NCI-H748 (cell line): Measurements from ENCODE around the gene NFX1.
A peak's percentile ranks its signal among the peaks of the same experiment; 100 is the strongest.

Source experiments
- DNase-seq: peaks from one replicate; lab custom pipeline; 2025; ENCODE audit not compliant: unreplicated experiment; lab: John Stamatoyannopoulos, UW

NFX1 gene

GRCh38 chr9:33290247-33291030 lies at the start of gene NFX1:
Gene NFX1, plus strand, starts transcription at chr9:33290516. Its CDS starts 57 bp downstream, at chr9:33290573.
- DNase-seq, result peak; percentile 98

- no peak for DNase-seq
Observed at GRCh38 chr9:33241298-33241697, 49.0 kb upstream of the NFX1 start.

GRCh38 chr9:33242609-33243134 lies 47.6 kb upstream of the NFX1 start:
- no peak for DNase-seq

- no peak for DNase-seq
Observed at GRCh38 chr9:33244137-33244784, 46.1 kb upstream of the NFX1 start.

GRCh38 chr9:33245341-33245740 lies 45.0 kb upstream of the NFX1 start:
- DNase-seq, result no peak

GRCh38 chr9:33246269-33246860 lies 44.0 kb upstream of the NFX1 start:
- DNase-seq, result no peak

- DNase-seq, result no peak
Observed at GRCh38 chr9:33248606-33249005, 41.7 kb upstream of the NFX1 start.

- DNase-seq, result no peak
Observed at GRCh38 chr9:33249087-33249658, 41.1 kb upstream of the NFX1 start.

- no peak for DNase-seq
Observed at GRCh38 chr9:33249983-33250382, 40.3 kb upstream of the NFX1 start.

- no peak for DNase-seq
Observed at GRCh38 chr9:33250458-33250995, 39.8 kb upstream of the NFX1 start.

GRCh38 chr9:33254211-33254610 lies 36.1 kb upstream of the NFX1 start:
- no peak for DNase-seq

- DNase-seq, result no peak
Observed at GRCh38 chr9:33255014-33255413, 35.3 kb upstream of the NFX1 start.

- DNase-seq, result no peak
Observed at GRCh38 chr9:33255471-33255870, 34.8 kb upstream of the NFX1 start.

GRCh38 chr9:33256236-33256635 lies 34.1 kb upstream of the NFX1 start:
- DNase-seq, result no peak

- no peak for DNase-seq
Observed at GRCh38 chr9:33257276-33257675, 33.0 kb upstream of the NFX1 start.

- no peak for DNase-seq
Observed at GRCh38 chr9:33260372-33260771, 29.9 kb upstream of the NFX1 start.

- DNase-seq, result peak; percentile 51
Observed at GRCh38 chr9:33263131-33264002, 26.9 kb upstream of the NFX1 start.

GRCh38 chr9:33264003-33264472 lies 26.3 kb upstream of the NFX1 start:
- DNase-seq, result peak; percentile 57

GRCh38 chr9:33264473-33265177 lies 25.7 kb upstream of the NFX1 start, which contains the start of the genes BAG1 and CHMP5:
Gene BAG1, minus strand, starts transcription at chr9:33264708.
Gene CHMP5, plus strand, starts transcription at chr9:33265049. Its CDS starts 30 bp downstream, at chr9:33265079.
- DNase-seq, result peak; percentile 99
